Ishikawa (cell line): ENCODE results near the gene SIMC1.

Source experiments
- CEBPB ChIP-seq: IDR thresholded peaks from 2 replicates; pipeline ENCODE4 v1.6.1; 2012
- CREB1 ChIP-seq: IDR thresholded peaks from 2 replicates; pipeline ENCODE4 v1.6.1; 2012; ENCODE audit warnings: low read depth
- EGR1 ChIP-seq: IDR thresholded peaks from 2 replicates; pipeline ENCODE4 v1.6.1; 2012
- EP300 ChIP-seq: IDR thresholded peaks from 2 replicates; pipeline ENCODE4 v1.6.1; 2012; ENCODE audit warnings: borderline replicate concordance
- FOXM1 ChIP-seq: IDR thresholded peaks from 2 replicates; pipeline ENCODE4 v1.6.1; 2012; ENCODE audit warnings: low read depth, borderline replicate concordance
- NFIC ChIP-seq: IDR thresholded peaks from 2 replicates; pipeline ENCODE4 v1.6.1; 2012
- RAD21 ChIP-seq: IDR thresholded peaks from 2 replicates; pipeline ENCODE4 v1.6.1; 2012; ENCODE audit warnings: low read depth
- TAF1 ChIP-seq: IDR thresholded peaks from 2 replicates; pipeline ENCODE4 v1.6.1; 2012; ENCODE audit warnings: low read depth, mild to moderate bottlenecking
- TCF12 ChIP-seq: IDR thresholded peaks from 2 replicates; pipeline ENCODE4 v1.6.1; 2012; ENCODE audit warnings: low read depth
- TEAD4 ChIP-seq: IDR thresholded peaks from 2 replicates; pipeline ENCODE4 v1.6.1; 2012
- YY1 ChIP-seq: IDR thresholded peaks from 2 replicates; pipeline ENCODE4 v1.6.1; 2012; ENCODE audit warnings: low read depth
- ZBTB7A ChIP-seq: IDR thresholded peaks from 2 replicates; pipeline ENCODE4 v1.6.1; 2012; ENCODE audit warnings: low read depth
- TF ChIP-seq, protein P1 (sequence below): IDR thresholded peaks from 2 replicates; pipeline ENCODE4 v1.6.1; 2012
- TF ChIP-seq, protein P2 (sequence below): IDR thresholded peaks from 2 replicates; pipeline ENCODE4 v1.6.1; 2012
- TF ChIP-seq, protein P3 (sequence below): IDR thresholded peaks from 2 replicates; pipeline ENCODE4 v1.6.1; 2012; ENCODE audit warnings: low read depth, mild to moderate bottlenecking

SIMC1 gene

DNA sequence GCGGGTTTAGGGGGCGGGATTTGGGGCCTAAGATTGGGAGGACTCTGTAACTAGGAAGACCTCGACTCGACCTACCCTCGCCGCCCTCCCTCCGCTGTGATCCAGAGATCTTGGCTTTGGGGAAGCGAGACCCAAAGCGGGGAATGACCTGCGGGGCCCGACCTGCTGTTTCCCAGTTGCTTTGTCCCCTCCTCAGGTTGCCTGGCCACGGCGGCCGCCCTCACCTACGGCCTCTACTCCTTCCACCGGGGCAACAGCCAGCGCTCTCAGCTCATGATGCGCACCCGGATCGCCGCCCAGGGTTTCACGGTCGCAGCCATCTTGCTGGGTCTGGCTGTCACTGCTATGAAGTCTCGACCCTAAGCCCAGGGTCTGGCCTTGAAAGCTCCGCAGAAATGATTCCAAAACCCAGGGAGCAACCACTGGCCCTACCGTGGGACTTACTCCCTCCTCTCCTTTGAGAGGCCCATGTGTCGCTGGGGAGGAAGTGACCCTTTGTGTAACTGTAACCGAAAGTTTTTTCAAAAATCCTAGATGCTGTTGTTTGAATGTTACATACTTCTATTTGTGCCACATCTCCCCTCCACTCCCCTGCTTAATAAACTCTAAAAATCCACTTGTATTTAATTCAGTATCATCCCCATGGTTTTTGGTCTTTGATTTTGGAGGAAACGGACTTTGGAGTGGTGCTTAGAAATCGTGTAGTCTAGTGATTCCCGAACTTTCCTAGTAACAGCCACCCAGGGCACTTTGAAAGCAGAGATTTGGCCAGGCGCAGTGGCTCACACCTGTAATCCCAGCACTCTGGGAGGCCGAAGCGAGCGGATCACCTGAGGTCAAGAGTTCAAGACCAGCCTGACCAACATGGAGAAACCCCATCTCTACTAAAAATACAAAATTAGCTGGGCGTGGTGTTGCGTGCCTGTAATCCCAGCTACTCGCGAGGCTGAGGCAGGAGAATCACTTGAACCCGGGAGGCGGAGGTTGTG, 151.2 kb downstream of the SIMC1 start:
- TF ChIP-seq YY1 (peak; percentile 86), CEBPB (no peak), EP300 (peak; percentile 3; the same call in 1 of the 2 replicates), TCF12 (0 out of 2 replicates have a peak, but pooled peaks have one; percentile 0)

DNA sequence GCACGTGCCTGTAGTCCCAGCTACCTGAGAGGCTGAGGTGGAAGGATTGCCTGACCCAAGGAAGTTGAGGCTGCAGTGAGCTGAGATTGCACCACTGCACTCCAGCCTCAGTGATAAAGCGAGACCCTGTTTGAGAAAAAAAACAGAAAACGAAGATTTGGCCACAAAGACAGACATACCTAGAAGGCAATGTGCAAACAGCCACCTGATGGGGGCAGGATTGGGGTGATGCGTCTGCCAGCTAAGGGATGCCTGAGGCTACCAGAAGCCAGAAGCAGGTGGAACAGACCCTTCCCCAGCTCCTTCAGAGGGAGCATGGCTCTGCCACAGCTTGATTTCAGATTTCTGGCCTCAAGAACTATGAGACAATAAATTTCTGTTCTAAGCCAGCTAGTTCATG, 153.3 kb downstream of the SIMC1 start:
- TF ChIP-seq, protein P1, sequence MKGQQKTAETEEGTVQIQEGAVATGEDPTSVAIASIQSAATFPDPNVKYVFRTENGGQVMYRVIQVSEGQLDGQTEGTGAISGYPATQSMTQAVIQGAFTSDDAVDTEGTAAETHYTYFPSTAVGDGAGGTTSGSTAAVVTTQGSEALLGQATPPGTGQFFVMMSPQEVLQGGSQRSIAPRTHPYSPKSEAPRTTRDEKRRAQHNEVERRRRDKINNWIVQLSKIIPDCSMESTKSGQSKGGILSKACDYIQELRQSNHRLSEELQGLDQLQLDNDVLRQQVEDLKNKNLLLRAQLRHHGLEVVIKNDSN = no peak
- no peak for TF ChIP-seq NFIC
- no peak for TF ChIP-seq TEAD4
- TF ChIP-seq TAF1 = no peak
- TF ChIP-seq, protein P2, sequence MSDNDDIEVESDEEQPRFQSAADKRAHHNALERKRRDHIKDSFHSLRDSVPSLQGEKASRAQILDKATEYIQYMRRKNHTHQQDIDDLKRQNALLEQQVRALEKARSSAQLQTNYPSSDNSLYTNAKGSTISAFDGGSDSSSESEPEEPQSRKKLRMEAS = no peak

DNA sequence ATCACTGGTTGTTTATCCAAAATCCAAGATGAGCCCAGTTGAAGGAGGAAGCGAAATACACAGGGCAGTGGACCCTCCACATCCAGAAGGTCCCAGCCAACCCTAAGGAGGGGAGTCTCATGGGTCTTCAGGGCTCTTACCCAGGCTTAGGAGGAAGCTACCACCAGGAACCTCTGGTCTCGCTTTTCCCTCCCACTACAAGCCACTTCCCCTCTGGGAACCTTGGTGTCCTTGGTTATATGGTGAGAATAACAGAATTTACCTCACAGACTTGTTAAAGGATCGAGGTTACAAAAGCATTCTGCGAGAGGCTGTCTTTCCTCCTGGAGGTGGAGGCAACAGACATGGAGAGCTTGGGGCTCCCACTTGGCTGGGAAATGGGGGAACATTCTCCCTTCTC, 153.8 kb downstream of the SIMC1 start:
- no peak for TF ChIP-seq EP300
- TF ChIP-seq EGR1 = no peak
- TF ChIP-seq YY1 = no peak
- TF ChIP-seq CREB1 = no peak
- TF ChIP-seq, protein P2 = no peak
- TF ChIP-seq TAF1 = no peak
- no peak for TF ChIP-seq FOXM1
- no peak for TF ChIP-seq TCF12
- no peak for TF ChIP-seq NFIC
- TF ChIP-seq CEBPB = no peak
- TF ChIP-seq RAD21 = no peak
- TF ChIP-seq, protein P3, sequence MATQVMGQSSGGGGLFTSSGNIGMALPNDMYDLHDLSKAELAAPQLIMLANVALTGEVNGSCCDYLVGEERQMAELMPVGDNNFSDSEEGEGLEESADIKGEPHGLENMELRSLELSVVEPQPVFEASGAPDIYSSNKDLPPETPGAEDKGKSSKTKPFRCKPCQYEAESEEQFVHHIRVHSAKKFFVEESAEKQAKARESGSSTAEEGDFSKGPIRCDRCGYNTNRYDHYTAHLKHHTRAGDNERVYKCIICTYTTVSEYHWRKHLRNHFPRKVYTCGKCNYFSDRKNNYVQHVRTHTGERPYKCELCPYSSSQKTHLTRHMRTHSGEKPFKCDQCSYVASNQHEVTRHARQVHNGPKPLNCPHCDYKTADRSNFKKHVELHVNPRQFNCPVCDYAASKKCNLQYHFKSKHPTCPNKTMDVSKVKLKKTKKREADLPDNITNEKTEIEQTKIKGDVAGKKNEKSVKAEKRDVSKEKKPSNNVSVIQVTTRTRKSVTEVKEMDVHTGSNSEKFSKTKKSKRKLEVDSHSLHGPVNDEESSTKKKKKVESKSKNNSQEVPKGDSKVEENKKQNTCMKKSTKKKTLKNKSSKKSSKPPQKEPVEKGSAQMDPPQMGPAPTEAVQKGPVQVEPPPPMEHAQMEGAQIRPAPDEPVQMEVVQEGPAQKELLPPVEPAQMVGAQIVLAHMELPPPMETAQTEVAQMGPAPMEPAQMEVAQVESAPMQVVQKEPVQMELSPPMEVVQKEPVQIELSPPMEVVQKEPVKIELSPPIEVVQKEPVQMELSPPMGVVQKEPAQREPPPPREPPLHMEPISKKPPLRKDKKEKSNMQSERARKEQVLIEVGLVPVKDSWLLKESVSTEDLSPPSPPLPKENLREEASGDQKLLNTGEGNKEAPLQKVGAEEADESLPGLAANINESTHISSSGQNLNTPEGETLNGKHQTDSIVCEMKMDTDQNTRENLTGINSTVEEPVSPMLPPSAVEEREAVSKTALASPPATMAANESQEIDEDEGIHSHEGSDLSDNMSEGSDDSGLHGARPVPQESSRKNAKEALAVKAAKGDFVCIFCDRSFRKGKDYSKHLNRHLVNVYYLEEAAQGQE = no peak
- TF ChIP-seq, protein P1 = no peak
- TF ChIP-seq ZBTB7A = no peak
- TF ChIP-seq TEAD4 = no peak

DNA sequence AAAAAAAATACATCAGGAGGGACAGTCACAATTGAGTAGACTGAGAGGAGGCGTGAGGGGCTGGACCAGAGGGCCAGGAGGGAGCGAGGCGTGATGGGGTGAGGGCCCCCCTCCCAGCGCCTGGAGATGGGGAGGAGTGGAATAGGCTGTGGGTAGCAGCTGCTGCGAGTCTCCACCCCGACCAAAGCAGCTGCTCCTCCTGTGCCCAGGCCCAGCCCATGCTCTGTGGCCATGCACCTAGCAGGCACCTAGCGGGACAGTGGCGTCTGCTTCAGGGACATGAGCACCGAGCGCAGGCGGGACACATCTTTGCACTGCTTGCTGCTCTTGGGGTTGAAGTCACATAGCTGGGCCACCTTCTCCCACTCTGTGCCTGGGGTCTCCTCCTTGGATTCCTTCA, 154.3 kb downstream of the SIMC1 start:
- TF ChIP-seq YY1 = no peak
- TF ChIP-seq FOXM1 = no peak
- TF ChIP-seq, protein P2 = no peak
- no peak for TF ChIP-seq EP300
- TF ChIP-seq, protein P1 = no peak
- TF ChIP-seq RAD21 = no peak
- no peak for TF ChIP-seq CEBPB
- no peak for TF ChIP-seq CREB1

DNA sequence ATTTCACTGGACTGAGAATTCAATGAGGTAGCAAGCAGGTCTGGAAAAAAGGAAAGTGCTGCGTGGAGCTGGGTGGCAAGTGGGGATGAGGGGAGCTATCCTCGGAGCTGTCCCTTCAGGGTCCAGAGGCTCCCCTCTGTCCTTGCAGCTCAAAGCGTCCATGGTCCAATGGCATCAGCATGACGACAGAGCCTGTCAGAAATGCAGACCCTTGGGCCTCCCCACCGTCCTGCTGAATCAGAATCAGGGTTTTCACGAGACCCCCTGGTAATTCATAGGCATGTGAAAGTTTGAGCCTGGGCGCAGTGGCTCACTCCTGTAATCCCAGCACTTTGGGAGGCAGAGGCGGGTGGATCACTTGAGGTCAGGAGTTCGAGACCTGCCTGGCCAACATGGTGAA, 155.9 kb downstream of the SIMC1 start:
- TF ChIP-seq RAD21 = no peak
- TF ChIP-seq FOXM1 = no peak
- TF ChIP-seq TEAD4 = no peak
- TF ChIP-seq EP300 = no peak
- TF ChIP-seq TAF1 = no peak
- TF ChIP-seq CEBPB = no peak
- TF ChIP-seq TCF12 = no peak
- TF ChIP-seq, protein P3 = no peak
- TF ChIP-seq, protein P1 = no peak
- no peak for TF ChIP-seq ZBTB7A
- TF ChIP-seq, protein P2 = no peak
- no peak for TF ChIP-seq CREB1
- TF ChIP-seq EGR1 = no peak
- no peak for TF ChIP-seq NFIC
- no peak for TF ChIP-seq YY1
